Measurements from ENCODE around the gene PKN3.

The PKN3 gene

DNA sequence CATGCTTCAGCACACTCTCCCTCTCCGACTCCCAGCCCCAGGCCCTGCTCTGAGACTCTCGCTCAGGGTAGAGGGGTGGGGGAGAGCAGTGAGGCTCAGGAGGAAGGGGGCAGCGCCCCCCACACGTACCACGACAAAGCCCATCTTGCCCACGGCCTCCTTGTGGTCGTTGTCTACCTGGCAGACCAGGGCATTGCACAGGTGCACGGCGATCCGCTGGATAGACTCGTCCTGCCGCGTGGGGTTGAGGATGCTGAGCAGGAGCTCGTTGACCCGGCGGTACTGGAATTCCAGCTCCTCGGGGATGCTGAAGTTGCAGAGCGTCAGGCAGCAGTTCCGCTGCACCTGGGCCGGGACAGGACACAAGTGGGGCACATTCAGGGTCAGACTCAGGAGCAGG lies 40.1 kb downstream of the PKN3 start:
- no peak for DNase-seq (ENCODE audit: low spot score)

DNA sequence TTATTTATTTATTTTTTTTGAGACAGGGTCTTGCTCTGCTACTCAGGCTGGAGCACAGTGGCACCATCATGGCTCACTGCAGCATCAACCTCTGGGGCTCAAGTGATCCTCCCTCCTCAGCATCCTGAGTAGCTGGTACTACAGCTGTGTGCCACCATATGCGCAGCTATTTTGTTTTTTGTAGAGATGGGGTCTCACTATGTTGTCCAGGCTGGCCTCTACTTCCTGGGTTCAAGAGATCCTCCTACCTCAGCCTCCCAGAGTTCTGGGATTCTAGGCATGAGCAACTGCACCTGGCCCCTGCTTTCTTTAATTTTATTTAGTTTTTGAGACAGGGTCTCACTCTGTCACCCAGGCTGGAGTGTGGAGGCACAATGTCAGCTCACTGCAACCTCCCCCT lies 41.1 kb downstream of the PKN3 start:
- DNase-seq (ENCODE audit: low spot score), result no peak

DNA sequence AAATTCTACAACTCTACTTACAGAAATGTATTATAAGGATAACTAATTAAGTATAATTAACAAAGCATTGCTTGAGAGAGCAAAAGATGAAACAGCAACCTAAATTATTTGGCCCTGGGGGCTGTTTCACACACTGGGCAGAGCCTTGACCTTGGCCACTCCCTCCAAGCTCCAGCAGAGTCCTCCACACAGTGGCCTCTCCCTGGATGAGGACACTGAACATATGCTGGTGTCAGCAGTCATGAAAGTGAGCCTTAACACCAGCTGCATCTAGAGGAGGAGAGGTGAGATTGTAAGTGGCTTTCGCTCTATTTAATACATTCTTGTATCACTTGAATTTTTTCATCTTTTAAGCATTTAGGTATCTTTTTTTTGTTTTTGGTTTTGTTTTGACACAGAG lies 44.9 kb downstream of the PKN3 start:
- no peak for DNase-seq (ENCODE audit: low spot score)

DNA sequence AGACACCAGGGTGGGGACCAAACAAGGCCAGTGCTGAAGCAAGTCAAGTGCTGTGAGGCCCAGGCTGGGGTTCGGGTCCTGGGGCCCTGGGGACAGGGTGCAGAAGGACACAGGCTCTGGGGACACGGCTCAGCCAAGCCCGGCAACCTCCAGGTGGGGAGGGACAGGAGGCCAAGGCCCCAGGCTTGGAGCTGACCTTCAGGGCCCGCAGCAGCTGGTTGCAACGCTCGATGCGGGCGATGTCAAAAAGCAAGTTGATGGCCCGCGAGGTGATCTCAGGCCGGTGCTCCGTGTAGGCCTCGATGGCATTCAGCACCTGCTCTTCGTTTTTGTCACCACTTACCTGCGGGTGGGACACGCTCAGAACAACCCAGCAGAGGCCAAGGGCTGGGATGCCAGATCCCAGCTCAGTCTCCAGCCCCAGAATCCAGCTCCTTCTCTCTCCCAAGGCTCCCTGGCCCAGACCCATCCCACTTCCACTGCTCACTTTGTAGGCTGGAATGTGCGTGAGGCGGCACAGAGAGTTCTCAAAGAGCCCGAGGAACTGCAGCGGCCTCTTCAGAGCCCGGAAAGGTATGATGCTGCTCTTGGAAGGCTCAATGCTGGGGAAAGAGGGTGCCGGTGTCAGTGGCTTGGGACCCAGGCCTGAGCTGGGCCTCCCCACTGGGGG lies 48.8 kb downstream of the PKN3 start:
- DNase-seq (ENCODE audit: low spot score), result no peak

DNA sequence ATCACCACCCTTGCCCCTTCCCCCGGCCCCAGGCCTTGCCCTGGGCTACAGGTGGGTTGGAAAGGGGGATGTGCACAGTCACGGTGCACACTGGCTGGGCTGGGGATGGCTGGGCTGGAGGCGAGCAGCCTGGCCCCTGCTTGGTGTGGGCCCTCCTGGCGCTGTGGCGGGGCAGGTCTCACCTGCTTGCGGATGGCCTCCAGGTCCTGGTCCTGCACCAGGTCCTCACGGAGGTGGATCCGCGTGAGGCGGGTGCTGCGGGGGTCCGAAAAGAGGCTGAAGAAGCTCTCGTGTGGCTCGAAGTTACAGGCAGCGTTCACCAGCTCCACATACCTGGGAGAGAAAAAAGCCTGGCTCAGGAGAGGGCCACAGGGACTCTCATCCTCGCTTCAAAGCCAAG lies 51.3 kb downstream of the PKN3 start:
- no peak for DNase-seq (ENCODE audit: low spot score)

DNA sequence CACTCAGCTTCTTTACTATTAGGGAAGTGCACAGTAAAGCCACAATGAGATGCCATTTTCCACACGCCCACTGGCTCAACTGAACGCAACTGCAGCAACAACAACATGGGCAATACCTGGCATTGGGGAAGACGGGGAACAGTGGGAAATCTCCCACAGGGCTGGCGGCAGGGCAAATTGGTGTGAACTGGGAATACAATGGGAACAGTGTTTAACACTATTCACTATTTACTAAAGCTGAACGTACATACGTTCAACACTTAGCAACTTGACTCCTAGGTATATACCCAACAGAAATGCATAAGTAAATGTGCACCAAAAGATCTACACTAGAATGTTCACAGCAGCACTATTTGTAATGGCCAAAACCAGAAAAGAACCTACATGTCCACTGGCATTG lies 55.3 kb downstream of the PKN3 start:
- no peak for DNase-seq (ENCODE audit: low spot score)

DNA sequence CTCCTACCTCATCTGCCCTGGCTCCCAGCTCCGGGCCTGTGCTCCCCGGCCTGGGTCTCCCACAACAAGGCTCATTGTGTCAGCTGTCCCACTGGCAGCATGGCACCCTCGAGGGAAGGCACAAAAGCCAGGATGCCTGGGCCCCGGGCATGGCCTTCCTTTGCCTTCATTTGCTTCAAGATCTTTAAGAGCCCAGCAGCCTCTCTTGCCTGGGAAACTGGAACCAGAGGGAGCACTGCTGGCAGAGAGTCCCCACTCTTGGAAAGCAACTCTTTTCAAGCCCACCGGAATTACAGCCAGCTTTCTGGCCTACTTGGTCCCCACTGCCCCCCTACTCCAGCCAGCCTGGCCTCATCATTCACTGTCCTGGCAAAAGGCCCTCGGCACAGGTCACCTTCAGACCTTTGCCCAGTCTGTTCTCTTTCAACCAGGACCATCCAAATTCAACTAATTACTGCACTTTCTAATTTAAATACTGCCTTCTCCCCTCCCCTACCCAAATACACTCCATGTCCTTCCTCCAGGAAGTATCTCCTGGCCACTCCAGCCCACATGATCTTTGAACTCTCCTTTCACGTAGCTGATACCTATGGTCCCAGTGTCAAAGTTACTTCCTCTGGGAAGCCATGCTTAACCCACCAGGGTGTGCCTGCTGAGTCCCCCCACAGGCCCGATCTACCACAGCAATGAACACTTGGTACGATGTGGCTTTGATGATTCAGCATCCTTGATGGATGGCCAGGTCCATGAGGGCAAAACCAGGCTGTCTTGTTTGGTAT lies 60.6 kb downstream of the PKN3 start:
- DNase-seq (ENCODE audit: low spot score), result no peak

DNA sequence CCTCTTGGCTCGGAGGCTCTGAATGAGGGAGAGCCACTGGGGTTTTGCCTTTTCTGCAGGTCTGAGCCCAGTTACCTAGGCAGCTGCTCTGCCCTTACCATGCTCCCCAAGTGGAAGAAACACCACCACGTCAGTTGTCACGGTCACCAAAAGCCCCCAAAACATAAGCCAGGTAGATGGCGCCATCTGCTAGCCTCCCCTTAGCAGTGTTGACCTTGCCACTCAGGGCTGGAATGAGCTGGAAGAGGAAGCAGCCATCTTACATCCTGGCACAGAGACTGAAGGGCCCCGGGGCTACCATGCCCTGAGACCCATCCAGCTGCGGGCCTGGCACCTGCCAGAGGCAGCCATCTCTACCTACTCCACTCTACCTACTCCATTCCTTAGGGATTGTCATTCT lies 62.1 kb downstream of the PKN3 start:
- no peak for DNase-seq (ENCODE audit: low spot score)

DNA sequence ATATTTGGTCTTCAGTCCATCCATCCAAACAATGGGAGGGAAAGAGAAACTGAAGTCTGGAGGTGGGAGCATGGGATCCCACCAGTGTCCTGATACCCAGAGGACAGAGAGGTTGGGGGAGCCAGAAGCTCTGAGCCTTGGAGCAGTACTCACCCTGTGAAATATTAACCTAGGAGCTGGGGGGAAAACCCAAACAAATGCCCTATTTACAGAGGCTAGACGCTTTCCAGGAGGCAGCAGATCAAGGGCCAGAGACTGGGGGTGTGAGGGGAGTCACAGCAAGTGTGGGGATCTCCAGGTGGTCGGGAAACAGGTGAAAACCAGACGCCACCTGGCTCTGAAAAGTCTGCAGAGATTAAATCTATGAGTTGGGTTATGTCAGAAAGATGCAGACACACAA lies 63.2 kb downstream of the PKN3 start:
- DNase-seq (ENCODE audit: low spot score), result no peak

DNA sequence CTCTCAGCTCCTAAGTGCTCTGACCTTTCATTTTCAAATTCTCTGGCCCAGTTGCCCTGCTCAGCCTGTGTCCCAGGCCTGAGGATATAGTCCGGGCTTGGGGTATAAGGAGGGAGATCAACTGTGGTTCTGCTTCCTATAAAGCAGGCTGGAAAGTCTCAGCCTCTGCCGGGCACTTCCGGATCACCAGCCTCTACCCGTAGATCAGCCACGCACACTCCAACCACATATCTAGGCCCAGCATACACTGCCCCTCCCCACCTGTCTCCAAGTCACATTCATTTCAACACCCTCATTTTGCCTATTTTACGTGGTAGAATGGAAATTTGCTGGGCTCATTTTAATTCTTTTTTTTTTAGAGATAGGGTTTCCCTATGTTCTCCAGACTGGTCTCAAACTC lies 66.3 kb downstream of the PKN3 start:
- no peak for DNase-seq (ENCODE audit: low spot score)
